HG03196 (cell line): ENCODE measurements around the gene RTL5.
"Not testable (repeated sequence)": the region's sequence is repeated elsewhere in the genome, so short reads cannot be mapped to it uniquely, and the experiment has no call there.

Experiments
- ATAC-seq: cut with Tn5 transposase; IDR thresholded peaks from one replicate; pipeline ENCODE4 v1.9.1; 2021; ENCODE audit not compliant: unreplicated experiment

RTL5 gene

GRCh38 chrX:72131317-72132294, at the start of gene RTL5:
RTL5 (minus strand) TSS chrX:72131915.
- no peak for ATAC-seq

- ATAC-seq: no peak
Measured at GRCh38 chrX:72180539-72180938, 48.8 kb upstream of the RTL5 start.

DNA sequence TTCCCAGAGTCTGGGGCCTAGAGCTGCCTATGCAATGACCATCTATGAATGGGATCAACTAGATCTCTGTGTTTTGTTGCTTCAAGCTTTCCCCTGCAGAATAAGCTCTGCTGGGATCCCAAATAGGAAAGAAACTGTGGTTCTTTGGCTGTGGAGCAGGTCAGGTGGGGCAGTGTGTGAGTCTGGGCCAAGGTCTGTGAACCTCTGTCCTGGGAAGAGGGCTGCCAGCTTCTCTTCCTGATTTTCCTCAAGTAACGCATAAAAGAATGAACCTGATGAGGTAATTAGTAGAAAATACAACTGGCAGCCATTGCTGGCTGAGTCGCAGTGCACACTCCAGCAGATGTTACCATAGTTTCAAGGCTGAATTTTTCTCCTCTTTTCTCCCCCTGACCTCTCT, 45.3 kb upstream of the RTL5 start:
- ATAC-seq: no peak

DNA sequence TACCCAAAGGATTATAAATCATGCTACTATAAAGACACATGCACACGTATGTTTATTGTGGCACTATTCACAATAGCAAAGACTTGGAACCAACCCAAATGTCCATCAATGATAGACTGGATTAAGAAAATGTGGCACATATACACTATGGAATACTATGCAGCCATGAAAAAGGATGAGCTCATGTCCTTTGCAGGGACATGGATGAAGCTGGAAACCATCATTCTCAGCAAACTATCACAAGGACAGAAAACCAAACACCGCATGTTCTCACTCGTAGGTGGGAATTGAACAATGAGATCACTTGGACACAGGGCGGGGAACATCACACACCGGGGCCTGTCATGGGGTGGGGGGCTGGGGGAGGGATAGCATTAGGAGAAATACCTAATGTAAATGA, 44.6 kb upstream of the RTL5 start:
- not testable (repeated sequence) for ATAC-seq

DNA sequence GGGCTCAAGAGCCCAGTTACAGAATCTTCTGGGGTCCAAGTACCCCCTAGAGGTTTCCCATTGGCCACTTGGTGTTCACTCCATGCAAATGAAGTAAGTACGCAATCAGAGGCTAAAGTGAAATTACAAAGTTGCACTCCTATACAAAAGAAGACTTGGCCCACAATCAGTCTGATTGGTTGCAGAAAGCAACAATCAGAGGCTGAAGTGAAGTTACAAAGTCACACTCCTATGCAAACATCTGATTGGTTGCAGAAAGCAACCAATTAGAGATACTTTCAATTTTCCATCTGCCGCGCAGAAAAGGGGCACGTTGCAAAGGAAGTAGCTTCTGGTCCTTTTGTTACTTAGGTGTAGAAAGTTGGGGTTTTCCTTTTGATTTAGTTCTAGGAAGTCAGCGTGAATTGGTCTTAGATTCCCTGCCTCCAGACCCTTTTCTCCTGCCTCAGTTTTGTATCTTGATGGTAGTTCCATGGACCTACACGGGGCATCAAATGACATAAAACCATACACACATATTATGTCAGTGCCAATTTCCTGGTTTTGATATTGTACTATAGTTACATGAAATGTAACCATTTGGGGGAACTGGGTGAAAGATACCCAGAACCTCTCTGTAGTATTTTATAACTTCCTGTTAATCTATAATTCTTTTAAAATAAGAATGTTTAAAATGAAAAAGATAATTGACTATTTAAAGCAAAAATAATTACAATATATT, 37.5 kb upstream of the RTL5 start:
- no peak for ATAC-seq

DNA sequence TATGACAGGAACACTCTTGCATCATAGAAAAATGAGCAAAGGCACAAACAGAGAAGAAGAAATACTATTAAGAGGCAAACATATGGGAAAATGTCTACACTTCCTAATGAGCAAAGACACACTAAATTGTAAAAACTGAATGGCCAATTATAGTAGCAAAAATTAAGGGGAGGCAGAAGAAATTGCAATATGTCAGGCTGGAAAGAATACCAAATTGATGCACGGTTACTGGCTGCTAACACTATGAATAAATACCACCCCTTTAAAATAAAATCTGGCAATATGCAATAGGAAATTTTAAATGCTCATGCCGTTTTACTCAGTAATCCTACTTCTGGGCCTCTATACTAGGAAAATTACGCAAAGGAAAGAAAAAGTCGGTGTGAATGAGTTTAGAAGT, 33.8 kb upstream of the RTL5 start:
- no peak for ATAC-seq

GRCh38 chrX:72159769-72160168, 28.1 kb upstream of the RTL5 start:
- ATAC-seq: no peak

DNA sequence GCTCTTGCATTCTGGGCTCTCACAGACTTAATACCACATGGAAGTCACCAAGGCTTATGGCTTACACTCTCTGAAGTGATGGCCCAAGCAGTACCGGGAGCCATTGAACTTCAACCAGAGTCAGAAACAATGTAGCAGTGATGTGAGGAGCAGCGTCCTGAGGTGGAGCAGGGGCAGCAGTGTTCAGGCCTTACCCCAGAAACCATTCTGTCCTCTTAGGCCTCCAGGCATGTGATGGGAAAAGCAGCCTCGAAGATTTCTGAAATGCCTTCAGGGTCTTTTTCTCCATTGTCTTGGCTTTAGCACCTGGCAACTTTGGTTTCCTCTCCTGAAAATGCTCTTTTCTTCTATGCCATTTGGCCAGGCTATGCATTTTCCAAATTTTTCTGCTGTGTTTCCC, 27.1 kb upstream of the RTL5 start:
- ATAC-seq: no peak

GRCh38 chrX:72146527-72146926, 14.8 kb upstream of the RTL5 start:
- ATAC-seq: no peak

DNA sequence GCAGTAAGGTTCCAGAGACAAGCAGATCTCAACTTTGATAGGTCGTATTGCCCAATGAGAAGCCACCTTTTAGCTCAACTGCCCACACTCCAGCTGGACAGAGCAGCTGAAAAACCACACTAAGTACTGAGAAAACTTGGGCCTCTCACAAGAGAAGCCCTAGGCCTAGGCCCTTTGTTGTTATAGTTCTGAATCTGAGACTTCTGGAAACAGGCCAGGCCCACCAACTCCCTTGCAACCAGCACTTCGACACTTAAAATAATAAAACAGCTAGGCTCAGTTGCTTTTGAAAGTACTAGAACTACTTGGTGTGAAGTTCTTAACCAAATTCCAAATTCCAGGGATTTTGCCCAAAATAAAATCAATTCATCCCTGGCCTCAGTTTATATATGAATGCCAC, 13.5 kb upstream of the RTL5 start:
- no peak for ATAC-seq

- no peak for ATAC-seq
Measured at GRCh38 chrX:72143609-72143907, 11.8 kb upstream of the RTL5 start.

- ATAC-seq: no peak
Measured at GRCh38 chrX:72142794-72143608, 11.3 kb upstream of the RTL5 start.

GRCh38 chrX:72142094-72142793, 10.5 kb upstream of the RTL5 start:
- ATAC-seq: no peak

DNA sequence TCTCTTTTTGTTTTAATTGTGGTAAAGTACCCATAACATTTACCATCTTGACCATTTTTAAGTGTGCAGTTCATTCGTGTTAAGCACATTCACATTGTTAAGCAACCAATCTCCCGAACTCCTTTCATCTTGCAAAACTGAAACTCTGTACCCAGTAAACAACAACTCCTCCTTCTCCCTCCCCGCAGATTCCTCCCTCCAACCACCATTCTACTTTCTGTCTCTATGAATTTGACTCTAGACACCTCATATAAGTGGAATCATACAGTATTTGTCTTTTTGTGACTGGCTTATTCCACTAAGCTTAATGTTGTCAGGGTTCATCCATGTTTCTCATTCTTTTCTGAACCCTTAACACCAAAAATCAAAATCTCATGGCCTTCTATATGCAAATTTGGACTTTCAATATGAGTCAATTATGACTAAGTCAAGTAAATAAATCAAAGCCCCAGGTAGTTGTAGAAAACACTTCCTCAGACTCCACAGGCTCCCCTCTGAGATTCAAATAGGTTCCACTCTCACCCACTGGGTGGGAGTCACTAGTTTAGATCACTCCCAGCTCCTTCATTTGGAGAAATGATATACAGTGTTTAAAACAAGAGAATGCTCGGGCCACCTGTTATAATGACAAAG, 9.8 kb upstream of the RTL5 start:
- ATAC-seq: peak; percentile 68

DNA sequence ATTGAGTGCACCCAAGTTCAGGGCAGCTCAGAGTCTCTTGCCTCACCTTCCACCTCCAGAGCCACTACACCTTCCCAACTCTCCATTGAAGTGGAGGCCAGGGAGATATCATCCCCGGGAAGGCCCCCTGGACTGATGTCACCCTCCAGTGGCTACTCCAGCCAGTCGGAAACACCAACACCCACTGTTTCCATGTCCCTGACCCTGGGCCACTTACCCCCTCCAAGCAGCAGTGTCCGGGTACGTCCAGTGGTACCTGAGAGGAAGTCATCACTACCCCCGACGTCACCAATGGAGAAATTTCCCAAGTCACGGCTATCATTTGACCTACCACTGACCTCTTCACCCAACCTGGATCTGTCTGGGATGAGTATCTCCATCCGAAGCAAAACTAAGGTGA, 7.8 kb upstream of the RTL5 start:
- no peak for ATAC-seq

- ATAC-seq: no peak
Measured at GRCh38 chrX:72137846-72138495, 6.3 kb upstream of the RTL5 start.

GRCh38 chrX:72133851-72134546, 2.3 kb upstream of the RTL5 start:
- ATAC-seq: no peak

- ATAC-seq: no peak
Measured at GRCh38 chrX:72132456-72132855, 741 bp upstream of the RTL5 start.

DNA sequence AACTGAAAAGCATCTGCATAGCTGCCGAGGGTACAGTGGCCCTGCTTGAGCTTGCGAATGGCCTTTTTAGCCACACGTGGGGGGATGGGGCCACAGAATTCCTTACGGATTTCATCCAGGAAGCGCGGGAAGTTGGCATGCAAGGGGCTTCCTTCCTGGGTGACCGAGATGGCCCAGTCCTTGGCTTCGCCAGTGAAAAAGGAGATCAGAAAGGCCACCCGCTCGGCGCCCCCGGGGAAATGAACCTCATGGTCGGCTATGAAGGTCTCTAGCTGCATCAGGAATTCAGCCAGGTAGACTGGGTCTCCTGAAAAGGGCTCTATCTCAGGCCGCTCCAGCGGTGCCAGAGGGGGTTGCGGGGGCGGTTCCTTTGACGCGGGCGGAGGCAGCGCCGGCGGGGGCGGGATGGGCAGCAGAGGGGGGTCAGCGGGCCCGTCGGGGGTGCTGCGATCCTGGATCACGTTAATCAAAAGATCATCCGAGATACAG, 909 bp downstream of the RTL5 start:
- ATAC-seq: no peak
